ENCODE results near the gene TBX10.
"Not testable (repeated sequence)": the region's sequence is repeated elsewhere in the genome, so short reads cannot be mapped to it uniquely, and the experiment has no call there.

The TBX10 gene

GRCh38 chr11:67619683-67620618 is 19.6 kb downstream of the TBX10 start:
- not testable (repeated sequence) for H3K9me3 Mint-ChIP-seq; H3K4me3 Mint-ChIP-seq; H3K36me3 Mint-ChIP-seq (ENCODE audit: low read depth); H3K4me1 Mint-ChIP-seq (ENCODE audit: low read depth); H3K27me3 Mint-ChIP-seq; H3K27ac Mint-ChIP-seq

GRCh38 chr11:67618901-67619659 is 20.5 kb downstream of the TBX10 start:
- peaks cover 16% of the 10 kb centered on the region for H3K4me1 Mint-ChIP-seq (ENCODE audit: low read depth)
- not testable (repeated sequence) for H3K36me3 Mint-ChIP-seq (ENCODE audit: low read depth); H3K9me3 Mint-ChIP-seq; H3K4me3 Mint-ChIP-seq; H3K27ac Mint-ChIP-seq; H3K27me3 Mint-ChIP-seq

GRCh38 chr11:67617243-67617953 is 22.2 kb downstream of the TBX10 start:
- H3K27me3 Mint-ChIP-seq, result no peaks in the 10 kb centered on the region
- H3K36me3 Mint-ChIP-seq (ENCODE audit: low read depth), result peaks cover 3% of the 10 kb centered on the region
- peaks cover 27% of the 10 kb centered on the region for H3K4me1 Mint-ChIP-seq (ENCODE audit: low read depth)
- H3K4me3 Mint-ChIP-seq, result no peak overlapping the region
- H3K9me3 Mint-ChIP-seq, result no peaks in the 10 kb centered on the region
- H3K27ac Mint-ChIP-seq, result peak overlapping the region; percentile 23

GRCh38 chr11:67616431-67617242 is 22.9 kb downstream of the TBX10 start:
- Mint-ChIP-seq H3K27ac (peak overlapping the region; percentile 70), H3K4me3 (peak overlapping the region; percentile 69), H3K9me3 (no peaks in the 10 kb centered on the region), H3K36me3 (ENCODE audit: low read depth) (peaks cover 10% of the 10 kb centered on the region), H3K27me3 (no peaks in the 10 kb centered on the region), H3K4me1 (ENCODE audit: low read depth) (peaks cover 27% of the 10 kb centered on the region)

GRCh38 chr11:67615728-67616430 is 23.7 kb downstream of the TBX10 start:
- Mint-ChIP-seq H3K36me3 (ENCODE audit: low read depth) (peaks cover 11% of the 10 kb centered on the region), H3K4me1 (ENCODE audit: low read depth) (peaks cover 27% of the 10 kb centered on the region)

GRCh38 chr11:67614730-67615714 is 24.5 kb downstream of the TBX10 start:
- Mint-ChIP-seq H3K9me3 (no peaks in the 10 kb centered on the region), H3K4me3 (peak overlapping the region; percentile 74), H3K27me3 (no peaks in the 10 kb centered on the region), H3K4me1 (ENCODE audit: low read depth) (peaks cover 27% of the 10 kb centered on the region), H3K27ac (peak overlapping the region; percentile 95), H3K36me3 (ENCODE audit: low read depth) (peaks cover 16% of the 10 kb centered on the region)

More at GRCh38 chr11:67615728-67616430, 23.7 kb downstream of the TBX10 start:
- Mint-ChIP-seq H3K27me3 (no peaks in the 10 kb centered on the region), H3K9me3 (no peaks in the 10 kb centered on the region), H3K4me3 (peak overlapping the region; percentile 69), H3K27ac (peak overlapping the region; percentile 70)

- no peaks in the 10 kb centered on the region for H3K9me3 Mint-ChIP-seq
- H3K36me3 Mint-ChIP-seq (ENCODE audit: low read depth), result peaks cover 22% of the 10 kb centered on the region
- peak overlapping the region; percentile 74 for H3K4me3 Mint-ChIP-seq
- H3K27me3 Mint-ChIP-seq, result no peaks in the 10 kb centered on the region
- H3K27ac Mint-ChIP-seq, result peak overlapping the region; percentile 95
- peaks cover 27% of the 10 kb centered on the region for H3K4me1 Mint-ChIP-seq (ENCODE audit: low read depth)
Measured at GRCh38 chr11:67613960-67614715, 25.4 kb downstream of the TBX10 start.

GRCh38 chr11:67613313-67613959 is 26.1 kb downstream of the TBX10 start:
- peak overlapping the region; percentile 74 for H3K4me3 Mint-ChIP-seq
- peaks cover 32% of the 10 kb centered on the region for H3K4me1 Mint-ChIP-seq (ENCODE audit: low read depth)
- no peaks in the 10 kb centered on the region for H3K9me3 Mint-ChIP-seq
- H3K27ac Mint-ChIP-seq, result peak overlapping the region; percentile 95
- no peaks in the 10 kb centered on the region for H3K27me3 Mint-ChIP-seq
- peaks cover 29% of the 10 kb centered on the region for H3K36me3 Mint-ChIP-seq (ENCODE audit: low read depth)

GRCh38 chr11:67612751-67613150 is 26.8 kb downstream of the TBX10 start:
- no peaks in the 10 kb centered on the region for H3K9me3 Mint-ChIP-seq
- peak overlapping the region; percentile 95 for H3K27ac Mint-ChIP-seq
- H3K36me3 Mint-ChIP-seq (ENCODE audit: low read depth), result peaks cover 32% of the 10 kb centered on the region
- no peak overlapping the region for H3K4me3 Mint-ChIP-seq
- H3K27me3 Mint-ChIP-seq, result no peaks in the 10 kb centered on the region
- H3K4me1 Mint-ChIP-seq (ENCODE audit: low read depth), result peaks cover 39% of the 10 kb centered on the region

GRCh38 chr11:67611704-67612587 is 27.6 kb downstream of the TBX10 start:
- Mint-ChIP-seq H3K36me3 (ENCODE audit: low read depth) (peaks cover 32% of the 10 kb centered on the region), H3K27ac (no peak overlapping the region), H3K4me1 (ENCODE audit: low read depth) (peaks cover 42% of the 10 kb centered on the region), H3K4me3 (no peak overlapping the region), H3K27me3 (no peaks in the 10 kb centered on the region), H3K9me3 (no peaks in the 10 kb centered on the region)

GRCh38 chr11:67611165-67611564 is 28.4 kb downstream of the TBX10 start:
- no peak overlapping the region for H3K27ac Mint-ChIP-seq
- no peaks in the 10 kb centered on the region for H3K9me3 Mint-ChIP-seq
- H3K4me3 Mint-ChIP-seq, result no peak overlapping the region
- H3K4me1 Mint-ChIP-seq (ENCODE audit: low read depth), result peaks cover 41% of the 10 kb centered on the region
- H3K36me3 Mint-ChIP-seq (ENCODE audit: low read depth), result peaks cover 32% of the 10 kb centered on the region
- no peaks in the 10 kb centered on the region for H3K27me3 Mint-ChIP-seq

Data from stimulated activated naive CD8-positive, alpha-beta T cell treated with anti-CD3 and anti-CD28 coated beads, Interleukin-15, Interleukin-2, amounts not matched to agents 100 ng/mL and 50 ng/mL, for 24 hours (primary cell).